NCI-H2196 treated with DMSO at 0.1 percent for 48 hours (cell line): Measurements from ENCODE around the gene NPNT.

Source experiments
- DNase-seq: peaks from one replicate; lab custom pipeline; 2025; ENCODE audit not compliant: unreplicated experiment; lab: John Stamatoyannopoulos, UW

The NPNT gene

DNA sequence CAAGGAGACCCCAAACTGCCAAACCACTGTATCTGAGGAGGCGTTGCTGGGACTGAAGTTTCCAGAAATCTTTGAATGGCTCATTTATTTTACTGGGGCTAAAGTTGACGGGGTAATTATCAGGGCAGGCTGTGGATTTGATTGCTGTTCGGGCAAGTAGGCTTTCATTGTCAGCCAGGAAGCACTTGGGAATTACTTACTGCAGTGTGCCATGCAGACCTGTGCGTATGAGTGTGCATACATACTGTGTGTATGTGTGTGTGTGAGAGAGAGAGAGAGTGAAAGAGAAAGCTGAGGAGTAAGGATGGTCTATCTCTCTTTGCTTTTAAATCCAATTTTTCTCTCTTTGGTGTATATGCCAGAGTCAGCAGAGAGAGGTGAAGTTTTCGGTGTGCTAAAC is 122.7 kb downstream of the NPNT start:
- DNase-seq: no peak

DNA sequence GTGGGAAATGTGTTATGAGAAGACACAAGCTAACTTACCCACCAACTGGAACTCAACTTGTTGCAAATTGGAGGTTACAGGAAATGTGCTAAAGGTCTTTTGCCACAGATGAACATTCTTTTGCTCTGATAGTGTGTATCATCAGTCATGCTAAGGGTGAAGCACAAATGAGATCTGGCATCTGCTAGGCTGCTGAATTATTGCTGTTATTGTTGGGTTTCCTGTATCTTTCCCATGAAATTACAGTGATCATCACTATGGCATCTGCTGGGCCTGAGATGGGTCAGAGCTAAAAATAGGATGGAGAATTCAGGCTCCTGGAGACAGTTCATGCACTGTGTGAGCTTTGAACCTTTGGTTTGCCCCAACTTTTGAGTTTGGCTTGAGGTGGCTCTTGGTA is 124.5 kb downstream of the NPNT start:
- DNase-seq: no peak
